Measurements from ENCODE around the gene OR6C76.

DNA sequence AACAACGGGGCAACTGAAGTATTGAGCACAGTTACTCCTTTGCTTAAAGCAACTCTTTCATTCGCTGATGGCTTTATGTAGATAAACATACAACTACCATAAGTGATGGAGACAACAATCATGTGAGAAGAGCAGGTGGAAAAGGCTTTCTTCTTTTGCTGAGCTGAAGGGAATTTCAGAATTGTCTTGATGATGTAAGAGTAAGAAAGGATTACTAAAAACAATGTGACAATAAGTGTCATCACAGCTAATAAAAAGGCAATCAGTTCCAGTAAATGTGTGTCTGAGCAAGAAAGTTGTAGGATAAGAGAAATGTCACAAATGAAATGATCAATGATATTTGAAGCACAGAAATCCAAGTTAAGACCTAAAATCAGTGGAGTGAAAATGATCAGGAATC, 43.2 kb downstream of the OR6C76 start:
- TF ChIP-seq, protein P1, sequence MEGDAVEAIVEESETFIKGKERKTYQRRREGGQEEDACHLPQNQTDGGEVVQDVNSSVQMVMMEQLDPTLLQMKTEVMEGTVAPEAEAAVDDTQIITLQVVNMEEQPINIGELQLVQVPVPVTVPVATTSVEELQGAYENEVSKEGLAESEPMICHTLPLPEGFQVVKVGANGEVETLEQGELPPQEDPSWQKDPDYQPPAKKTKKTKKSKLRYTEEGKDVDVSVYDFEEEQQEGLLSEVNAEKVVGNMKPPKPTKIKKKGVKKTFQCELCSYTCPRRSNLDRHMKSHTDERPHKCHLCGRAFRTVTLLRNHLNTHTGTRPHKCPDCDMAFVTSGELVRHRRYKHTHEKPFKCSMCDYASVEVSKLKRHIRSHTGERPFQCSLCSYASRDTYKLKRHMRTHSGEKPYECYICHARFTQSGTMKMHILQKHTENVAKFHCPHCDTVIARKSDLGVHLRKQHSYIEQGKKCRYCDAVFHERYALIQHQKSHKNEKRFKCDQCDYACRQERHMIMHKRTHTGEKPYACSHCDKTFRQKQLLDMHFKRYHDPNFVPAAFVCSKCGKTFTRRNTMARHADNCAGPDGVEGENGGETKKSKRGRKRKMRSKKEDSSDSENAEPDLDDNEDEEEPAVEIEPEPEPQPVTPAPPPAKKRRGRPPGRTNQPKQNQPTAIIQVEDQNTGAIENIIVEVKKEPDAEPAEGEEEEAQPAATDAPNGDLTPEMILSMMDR (IDR thresholded peaks at IDR 0.05): no peak
- no peak for TF ChIP-seq ZFX (IDR thresholded peaks at IDR 0.05; ENCODE audit: borderline replicate concordance)
